ENCODE data around the gene NLRX1. TPM values are rescaled to one million over a fixed set of nuclear protein-coding genes. Genes with fewer than 3 reads are reported as not detected.

The NLRX1 gene, protein sequence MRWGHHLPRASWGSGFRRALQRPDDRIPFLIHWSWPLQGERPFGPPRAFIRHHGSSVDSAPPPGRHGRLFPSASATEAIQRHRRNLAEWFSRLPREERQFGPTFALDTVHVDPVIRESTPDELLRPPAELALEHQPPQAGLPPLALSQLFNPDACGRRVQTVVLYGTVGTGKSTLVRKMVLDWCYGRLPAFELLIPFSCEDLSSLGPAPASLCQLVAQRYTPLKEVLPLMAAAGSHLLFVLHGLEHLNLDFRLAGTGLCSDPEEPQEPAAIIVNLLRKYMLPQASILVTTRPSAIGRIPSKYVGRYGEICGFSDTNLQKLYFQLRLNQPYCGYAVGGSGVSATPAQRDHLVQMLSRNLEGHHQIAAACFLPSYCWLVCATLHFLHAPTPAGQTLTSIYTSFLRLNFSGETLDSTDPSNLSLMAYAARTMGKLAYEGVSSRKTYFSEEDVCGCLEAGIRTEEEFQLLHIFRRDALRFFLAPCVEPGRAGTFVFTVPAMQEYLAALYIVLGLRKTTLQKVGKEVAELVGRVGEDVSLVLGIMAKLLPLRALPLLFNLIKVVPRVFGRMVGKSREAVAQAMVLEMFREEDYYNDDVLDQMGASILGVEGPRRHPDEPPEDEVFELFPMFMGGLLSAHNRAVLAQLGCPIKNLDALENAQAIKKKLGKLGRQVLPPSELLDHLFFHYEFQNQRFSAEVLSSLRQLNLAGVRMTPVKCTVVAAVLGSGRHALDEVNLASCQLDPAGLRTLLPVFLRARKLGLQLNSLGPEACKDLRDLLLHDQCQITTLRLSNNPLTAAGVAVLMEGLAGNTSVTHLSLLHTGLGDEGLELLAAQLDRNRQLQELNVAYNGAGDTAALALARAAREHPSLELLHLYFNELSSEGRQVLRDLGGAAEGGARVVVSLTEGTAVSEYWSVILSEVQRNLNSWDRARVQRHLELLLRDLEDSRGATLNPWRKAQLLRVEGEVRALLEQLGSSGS
- total RNA-seq, result 24.5 and 27.0 TPM in 2 replicates

DNA sequence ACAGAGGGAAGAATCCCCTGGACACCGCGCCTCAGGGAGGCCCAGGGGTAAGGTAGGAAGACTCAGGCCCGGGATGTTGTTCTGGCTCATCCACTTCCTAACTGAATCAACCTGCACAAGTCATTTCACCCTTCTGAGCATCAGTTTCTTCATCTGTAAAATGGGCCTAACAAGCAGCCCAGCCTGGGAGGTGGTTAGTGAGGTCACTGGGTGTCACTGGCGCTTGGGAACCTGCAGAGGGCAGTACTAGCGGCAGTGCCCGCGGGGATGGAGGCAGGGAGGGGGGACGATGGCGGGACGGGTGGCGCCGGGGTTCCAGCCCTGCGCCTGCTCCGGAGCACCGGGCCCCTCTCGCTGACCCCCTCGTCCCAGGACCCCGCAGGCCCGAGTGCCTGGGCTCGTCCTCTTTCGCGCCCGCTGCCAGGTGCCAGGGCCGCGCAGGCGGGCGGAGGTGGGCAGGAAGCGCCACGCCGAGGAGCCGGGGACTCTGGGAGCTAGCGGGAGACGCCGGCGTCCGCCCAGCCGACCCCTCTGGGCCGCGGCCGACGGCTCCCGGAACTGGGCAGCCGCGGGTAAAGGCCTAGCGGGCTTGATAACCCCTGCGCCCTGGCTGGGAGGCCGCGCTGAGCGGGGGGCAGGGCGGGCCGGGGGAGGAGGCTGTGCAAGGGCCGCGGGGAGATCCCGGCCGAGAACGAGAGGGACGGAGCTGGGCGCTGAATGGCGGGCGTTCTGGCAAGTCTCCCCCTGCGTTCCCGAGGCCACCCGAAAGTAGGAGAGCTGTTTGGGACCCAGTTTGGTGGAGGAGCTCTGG is at the start of gene NLRX1:
Gene NLRX1, plus strand, starts transcription at position 255 of the 811 bp plus-strand sequence. CDS start 2,679 bp downstream, outside the sequence.

DNA sequence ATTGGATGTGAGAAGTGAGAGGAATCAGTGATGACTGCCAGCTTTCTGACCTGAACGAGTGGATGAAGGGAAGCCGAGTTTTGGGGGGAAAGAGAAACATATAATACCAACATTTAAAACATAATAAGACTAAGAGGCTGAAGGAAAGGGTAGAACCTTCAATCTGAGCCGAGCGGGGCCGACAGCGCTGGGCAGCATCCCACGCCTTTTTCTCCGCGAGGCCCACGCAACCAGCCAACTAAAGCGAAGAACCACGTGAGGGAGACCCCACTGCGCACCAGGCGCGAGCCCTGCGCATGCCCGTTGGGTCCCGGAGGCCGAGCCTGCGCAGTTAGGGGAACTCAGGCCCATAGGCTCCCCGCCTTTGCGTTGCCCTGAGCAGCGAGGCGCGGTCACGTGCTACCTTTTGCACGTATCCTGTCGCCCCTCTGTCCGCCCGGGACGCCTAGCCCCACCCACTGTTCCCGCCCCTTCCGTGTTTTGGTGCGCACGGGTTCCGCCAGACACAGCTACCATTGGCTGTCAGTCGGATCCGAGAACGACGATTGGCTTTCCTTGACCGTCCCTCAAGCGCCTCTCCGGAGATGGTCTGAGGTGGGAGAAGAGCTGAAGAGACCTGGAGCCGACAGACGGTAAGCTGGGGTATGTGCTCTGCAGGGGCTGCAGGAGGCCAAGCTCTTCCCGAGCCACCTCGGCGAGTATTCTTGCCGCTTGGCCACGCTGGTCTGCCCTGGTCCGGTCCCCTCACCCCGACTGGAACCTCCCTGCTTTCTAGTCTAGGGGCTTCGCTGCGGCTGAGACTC is 47.3 kb upstream of the NLRX1 start, which contains the start of gene HINFP:
Gene HINFP, plus strand, starts transcription at position 573 of the 803 bp plus-strand sequence. CDS start 5,365 bp downstream, outside the sequence.

DNA sequence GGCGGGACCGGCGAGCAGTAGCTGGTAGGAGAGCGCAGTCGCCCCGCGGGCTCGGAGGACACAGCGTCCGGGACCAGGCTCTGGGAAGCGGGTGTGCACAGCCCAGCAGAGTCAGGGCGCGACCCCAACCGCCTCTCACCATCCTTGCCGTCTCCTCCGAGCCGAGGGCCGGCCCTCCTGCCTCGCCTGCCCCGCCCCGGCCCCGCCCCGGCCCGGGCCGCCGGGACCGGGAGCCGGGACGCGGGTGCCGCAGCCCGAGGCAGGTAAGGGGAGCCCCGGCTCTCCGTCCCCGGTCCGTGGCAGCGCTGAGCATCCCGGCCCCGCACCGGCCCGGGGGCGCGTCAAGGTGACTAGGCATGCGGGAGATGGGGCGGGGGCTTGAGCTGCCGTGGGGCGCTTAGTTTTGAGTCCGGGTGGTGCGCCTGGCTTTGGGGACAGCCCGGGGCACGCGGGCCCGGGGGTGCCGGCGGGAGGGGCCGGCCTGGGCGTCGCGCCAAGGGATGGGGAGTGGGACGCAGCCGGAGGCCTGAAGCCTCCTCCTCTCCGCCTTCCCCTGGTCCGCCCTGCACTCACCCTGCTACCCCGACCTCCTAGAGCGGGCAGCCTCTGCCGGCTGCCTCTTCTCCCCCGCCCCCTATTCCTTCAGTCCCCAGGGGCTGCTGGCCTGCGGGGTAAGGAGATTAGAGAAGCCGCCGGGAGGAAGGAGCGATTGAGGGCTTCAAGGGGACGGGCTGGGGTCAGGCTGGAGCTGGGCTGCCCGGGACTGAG is 19.3 kb upstream of the NLRX1 start, which contains the start of gene ABCG4:
Gene ABCG4, plus strand, starts transcription at position 35 of the 768 bp plus-strand sequence. CDS start 914 bp downstream, outside the sequence.

DNA sequence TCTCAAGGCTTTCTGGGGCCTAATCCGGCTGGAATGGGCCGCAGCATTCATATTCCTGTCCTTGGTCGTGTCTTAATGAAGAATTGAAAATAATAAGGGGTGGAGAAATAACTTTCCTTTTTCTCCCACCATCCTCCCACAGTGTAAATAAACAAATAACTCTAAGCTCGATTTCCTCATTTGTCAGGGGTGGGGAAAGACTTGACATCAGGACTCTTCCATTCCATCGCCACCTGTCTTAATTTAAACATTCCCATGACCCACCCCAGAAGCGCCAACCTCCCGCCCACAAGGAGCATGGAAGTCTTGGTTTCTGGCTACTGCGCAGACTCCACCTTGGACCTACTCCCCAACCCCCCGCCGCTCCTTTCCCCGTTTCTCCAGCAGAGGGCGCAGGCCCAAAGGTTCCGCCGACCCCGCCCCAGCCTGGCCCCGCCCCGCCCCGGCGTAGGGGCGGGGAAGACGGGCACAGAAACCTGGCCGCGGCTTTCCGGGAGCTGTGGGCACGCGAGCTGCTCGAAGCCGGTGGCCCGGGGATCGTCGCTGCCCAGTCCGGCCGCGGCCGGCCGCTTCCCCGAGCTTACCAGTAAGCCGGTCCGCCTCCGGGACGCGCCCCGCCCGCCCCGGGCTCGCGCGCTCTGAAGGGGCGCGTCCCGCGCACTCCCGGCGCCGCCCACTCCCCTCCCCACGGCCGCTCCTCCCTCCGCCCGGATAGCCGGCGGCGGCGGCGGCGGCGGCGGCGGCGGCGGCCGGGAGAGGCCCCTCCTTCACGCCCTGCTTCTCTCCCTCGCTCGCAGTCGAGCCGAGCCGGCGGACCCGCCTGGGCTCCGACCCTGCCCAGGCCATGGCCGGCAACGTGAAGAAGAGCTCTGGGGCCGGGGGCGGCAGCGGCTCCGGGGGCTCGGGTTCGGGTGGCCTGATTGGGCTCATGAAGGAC is 37.3 kb downstream of the NLRX1 start, which contains the start of gene CBL:
Gene CBL, plus strand, starts transcription at position 766 of the 937 bp plus-strand sequence. Its CDS starts 79 bp downstream, at position 845.

Other genes starting within 250 kb of the NLRX1 start
- 22.4 and 30.1 TPM in 2 replicates for gene BCL9L, start 242.8 kb upstream of the NLRX1 start, total RNA-seq
- gene UPK2, start 212.4 kb upstream of the NLRX1 start, total RNA-seq, result not detected in 2 replicates
- not detected in 2 replicates for gene FOXR1, start 197.0 kb upstream of the NLRX1 start, total RNA-seq
- 10.7 and 13.5 TPM in 2 replicates for gene CENATAC, start 170.6 kb upstream of the NLRX1 start, total RNA-seq
- gene RPS25, start 150.4 kb upstream of the NLRX1 start, total RNA-seq, result 2,545 and 3,713 TPM in 2 replicates
- gene TRAPPC4, start 150.0 kb upstream of the NLRX1 start, total RNA-seq, result 65.6 and 88.4 TPM in 2 replicates
- 16.4 and 19.3 TPM in 2 replicates for gene SLC37A4, start 137.8 kb upstream of the NLRX1 start, total RNA-seq
- gene HYOU1, start 111.5 kb upstream of the NLRX1 start, total RNA-seq, result 106 and 158 TPM in 2 replicates
- 19.0 and 19.6 TPM in 2 replicates for gene VPS11, start 100.9 kb upstream of the NLRX1 start, total RNA-seq
- gene HMBS, start 83.8 kb upstream of the NLRX1 start, total RNA-seq, result 17.4 and 21.3 TPM in 2 replicates
- gene DPAGT1, start 66.9 kb upstream of the NLRX1 start, total RNA-seq, result 20.2 and 27.5 TPM in 2 replicates
- gene C2CD2L, start 61.4 kb upstream of the NLRX1 start, total RNA-seq, result 1.4 and 1.9 TPM in 2 replicates
- 13.0 and 27.5 TPM in 2 replicates for gene HINFP, start 47.1 kb upstream of the NLRX1 start, total RNA-seq
- gene ABCG4, start 19.7 kb upstream of the NLRX1 start, total RNA-seq, result not detected in 2 replicates
- not detected in 2 replicates for gene NHERF4, start 16.8 kb downstream of the NLRX1 start, total RNA-seq
- 9.0 and 9.6 TPM in 2 replicates for gene CBL, start 37.6 kb downstream of the NLRX1 start, total RNA-seq
- gene MCAM, start 148.4 kb downstream of the NLRX1 start, total RNA-seq, result 44.1 and 177 TPM in 2 replicates
- 3.1 and 4.9 TPM in 2 replicates for gene RNF26, start 165.8 kb downstream of the NLRX1 start, total RNA-seq
- gene C1QTNF5, start 172.2 kb downstream of the NLRX1 start, total RNA-seq, result 0.43 and 1.2 TPM in 2 replicates
- not detected in 2 replicates for gene MFRP, start 178.0 kb downstream of the NLRX1 start, total RNA-seq
- gene USP2, start 213.0 kb downstream of the NLRX1 start, total RNA-seq, result 0.96 TPM in 1 of 2 replicates, not detected in the other

Data from tracheal epithelial cell (primary cell).